ENCODE results near the gene BRCA2. TPM values are rescaled to one million over a fixed set of nuclear protein-coding genes. Genes with fewer than 3 reads are reported as not detected.

BRCA2 gene
- total RNA-seq, 2 experiments from 2014 or later: 1.9 to 2.4 TPM

- H3K27me3 Mint-ChIP-seq: no peaks in the 10 kb centered on the region
- H3K27me3 ChIP-seq (ENCODE audit: control insufficient read depth in 1 of 2, insufficient read depth in 2 of 2, low read length in 2 of 2): no peaks in the 10 kb centered on the region
- ATAC-seq (ENCODE audit: poor library complexity) (peak; percentile 66), DNase-seq (peak in 5 of 14 experiments; percentile 10 to 42 (median 30))
- no peak overlapping the region for H3K4me3 ChIP-seq (ENCODE audit: low read length)
- peaks cover 18% of the 10 kb centered on the region for H3K36me3 ChIP-seq (ENCODE audit: insufficient read depth, low read length)
- CTCF ChIA-PET: interaction anchor here (0.9 to 1.0 kb wide), 2 partner anchors 8 to 166 kb away, joined by 3 to 4 read pairs; no protein-coding TSS in a partner anchor
- POLR2A ChIA-PET: interaction anchor here (1.6 kb wide), 1 partner anchor 12 kb away, joined by 5 read pairs; the partner anchor contains the start of gene N4BP2L1
- H3K9me3 ChIP-seq (ENCODE audit: control insufficient read depth in 1 of 2, insufficient read depth in 1 of 2, low read length in 2 of 2): peaks cover 0 to 8% of the 10 kb centered on the region in 2 experiments
- H3K4me3 Mint-ChIP-seq: no peak overlapping the region
- intact Hi-C loops (cut with DNase I, micrococcal nuclease): no loop called here
- no peak overlapping the region for H3K27ac Mint-ChIP-seq
- no peaks in the 10 kb centered on the region for H3K9me3 Mint-ChIP-seq
- TF ChIP-seq CTCF (IDR thresholded peaks at IDR 0.05): peak; percentile 34
- H3K27ac ChIP-seq (ENCODE audit: low read depth in 1 of 2, low read length in 2 of 2): no peak overlapping the region
- peaks cover 31% of the 10 kb centered on the region for H3K36me3 Mint-ChIP-seq (ENCODE audit: low read depth)
- H3K4me1 ChIP-seq (ENCODE audit: insufficient read depth, low read length): no peaks in the 10 kb centered on the region
- peaks cover 28% of the 10 kb centered on the region for H3K4me1 Mint-ChIP-seq (ENCODE audit: low read depth)
Measured at GRCh38 chr13:32415019-32415418, 99.7 kb downstream of the BRCA2 start.

- H3K36me3 Mint-ChIP-seq (ENCODE audit: low read depth): peaks cover 47% of the 10 kb centered on the region
- Histone ChIP-seq H3K36me3 (ENCODE audit: insufficient read depth, low read length) (peaks cover 20% of the 10 kb centered on the region), H3K4me3 (ENCODE audit: low read length) (no peak overlapping the region), H3K4me1 (ENCODE audit: insufficient read depth, low read length) (no peaks in the 10 kb centered on the region), H3K9me3 (ENCODE audit: control insufficient read depth in 1 of 2, insufficient read depth in 1 of 2, low read length in 2 of 2) (peaks cover 0 to 8% of the 10 kb centered on the region in 2 experiments), H3K27me3 (ENCODE audit: control insufficient read depth in 1 of 2, insufficient read depth in 2 of 2, low read length in 2 of 2) (no peaks in the 10 kb centered on the region), H3K27ac (ENCODE audit: low read depth in 1 of 2, low read length in 2 of 2) (no peak overlapping the region)
- H3K4me3 Mint-ChIP-seq: no peak overlapping the region
- no peaks in the 10 kb centered on the region for H3K27me3 Mint-ChIP-seq
- H3K27ac Mint-ChIP-seq: no peak overlapping the region
- no peaks in the 10 kb centered on the region for H3K9me3 Mint-ChIP-seq
- no peak for TF ChIP-seq CTCF (IDR thresholded peaks at IDR 0.05)
- intact Hi-C loops (cut with DNase I, micrococcal nuclease): no loop called here
- ATAC-seq (ENCODE audit: poor library complexity): no peak
- POLR2A ChIA-PET: no interaction called here
- no peak for DNase-seq
- H3K4me1 Mint-ChIP-seq (ENCODE audit: low read depth): peaks cover 13% of the 10 kb centered on the region
- CTCF ChIA-PET: no interaction called here
Measured at GRCh38 chr13:32417995-32418394, 102.7 kb downstream of the BRCA2 start.

GRCh38 chr13:32419862-32420261 lies 104.6 kb downstream of the BRCA2 start:
- no peak overlapping the region for H3K4me3 Mint-ChIP-seq
- no peak overlapping the region for H3K27ac Mint-ChIP-seq
- no peak for TF ChIP-seq CTCF (IDR thresholded peaks at IDR 0.05)
- ATAC-seq (ENCODE audit: poor library complexity) (no peak), DNase-seq (no peak)
- Histone ChIP-seq H3K27ac (ENCODE audit: low read depth in 1 of 2, low read length in 2 of 2) (no peak overlapping the region), H3K9me3 (ENCODE audit: control insufficient read depth in 1 of 2, insufficient read depth in 1 of 2, low read length in 2 of 2) (peaks cover 0 to 8% of the 10 kb centered on the region in 2 experiments), H3K36me3 (ENCODE audit: insufficient read depth, low read length) (peaks cover 26% of the 10 kb centered on the region), H3K4me3 (ENCODE audit: low read length) (no peak overlapping the region), H3K4me1 (ENCODE audit: insufficient read depth, low read length) (peaks cover 10% of the 10 kb centered on the region), H3K27me3 (ENCODE audit: control insufficient read depth in 1 of 2, insufficient read depth in 2 of 2, low read length in 2 of 2) (no peaks in the 10 kb centered on the region)
- peaks cover 62% of the 10 kb centered on the region for H3K36me3 Mint-ChIP-seq (ENCODE audit: low read depth)
- H3K9me3 Mint-ChIP-seq: no peaks in the 10 kb centered on the region
- POLR2A ChIA-PET: no interaction called here
- H3K27me3 Mint-ChIP-seq: no peaks in the 10 kb centered on the region
- intact Hi-C loops (cut with DNase I, micrococcal nuclease): loop anchor here in 1 of 2 experiments (5.0 to 10.0 kb wide), 2 partner anchors 258 to 1255 kb away; partner anchors contain the start of gene HSPH1
- CTCF ChIA-PET: no interaction called here
- H3K4me1 Mint-ChIP-seq (ENCODE audit: low read depth): peaks cover 26% of the 10 kb centered on the region
